DMS53 treated with DMSO at 0.1 percent for 48 hours (cell line): ENCODE measurements around the gene HYCC2.
"Not testable (repeated sequence)": the region's sequence is repeated elsewhere in the genome, so short reads cannot be mapped to it uniquely, and the experiment has no call there.

Experiments
- DNase-seq: peaks from one replicate; lab custom pipeline; 2025; ENCODE audit not compliant: unreplicated experiment; lab: John Stamatoyannopoulos, UW

Gene HYCC2

GRCh38 chr2:201072201-201072530, 695 bp upstream of the HYCC2 start:
- DNase-seq, result peak; percentile 83

- peak; percentile 9 for DNase-seq
Measured at GRCh38 chr2:201070948-201071478, 458 bp downstream of the HYCC2 start.

GRCh38 chr2:201064797-201065329, 6.6 kb downstream of the HYCC2 start:
- no peak for DNase-seq

- not testable (repeated sequence) for DNase-seq
Measured at GRCh38 chr2:201063516-201063915, 8.0 kb downstream of the HYCC2 start.

DNA sequence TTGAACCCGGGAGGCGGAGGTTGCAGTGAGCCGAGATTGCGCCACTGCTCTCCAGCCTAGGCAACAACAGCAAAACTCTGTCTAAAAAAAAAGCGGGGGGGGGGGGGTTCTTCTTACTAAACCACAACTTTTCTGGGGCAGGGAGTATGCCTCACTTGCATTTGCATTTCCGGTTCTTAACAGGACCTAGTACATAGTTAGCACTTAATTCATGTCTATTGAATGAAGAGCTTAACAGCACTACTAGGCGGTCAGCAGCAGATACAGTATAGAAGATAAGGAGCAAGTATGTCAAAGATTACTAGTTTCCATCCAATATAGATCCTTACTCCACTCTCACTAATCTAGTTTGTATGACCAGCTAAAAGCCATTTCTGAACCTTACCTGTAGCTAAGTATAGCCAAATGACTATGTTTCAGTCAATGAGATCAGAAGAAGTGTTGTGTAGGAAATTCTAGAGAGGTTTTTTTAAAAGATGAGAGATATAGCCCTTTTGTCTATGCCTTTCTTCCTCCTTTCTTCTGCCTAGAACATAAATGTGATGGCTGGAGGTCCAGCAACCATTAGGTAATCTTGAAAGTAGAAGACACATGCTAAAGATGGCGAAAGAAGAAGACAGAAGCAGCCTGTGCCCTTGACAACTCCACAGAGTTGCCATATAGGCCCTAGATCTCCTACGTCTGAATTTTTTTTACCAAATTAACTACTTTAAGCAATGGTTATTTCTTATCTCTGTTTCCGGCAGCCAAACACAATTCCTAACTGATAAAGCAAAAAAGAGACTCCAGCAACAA, 11.3 kb downstream of the HYCC2 start:
- DNase-seq, result no peak

GRCh38 chr2:201058914-201059313, 12.6 kb downstream of the HYCC2 start:
- DNase-seq, result no peak

DNA sequence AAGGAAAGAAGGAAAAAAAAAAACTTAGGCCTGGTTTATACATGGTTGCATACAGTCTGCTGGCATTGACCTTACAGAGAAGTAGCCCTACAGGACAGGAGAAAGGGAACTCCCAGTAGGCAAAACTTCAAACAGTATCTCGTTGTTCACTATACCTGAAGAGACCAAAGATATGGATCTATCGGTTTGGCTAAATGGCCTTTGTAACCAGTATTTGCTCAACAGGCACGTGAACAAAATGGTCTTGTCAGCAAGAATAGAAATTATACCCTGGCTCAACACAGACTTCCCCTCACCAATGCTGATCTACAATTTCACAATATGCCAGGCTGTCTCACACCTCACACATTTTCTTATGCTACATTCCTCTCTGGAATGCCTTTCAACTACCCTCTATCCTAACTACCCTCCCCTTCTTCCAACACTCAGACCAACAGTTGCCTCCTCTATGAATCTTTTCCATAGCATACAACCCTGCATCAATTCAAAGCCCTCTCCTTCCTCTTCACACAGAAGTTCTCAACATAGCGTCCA, 13.7 kb downstream of the HYCC2 start:
- DNase-seq, result no peak

DNA sequence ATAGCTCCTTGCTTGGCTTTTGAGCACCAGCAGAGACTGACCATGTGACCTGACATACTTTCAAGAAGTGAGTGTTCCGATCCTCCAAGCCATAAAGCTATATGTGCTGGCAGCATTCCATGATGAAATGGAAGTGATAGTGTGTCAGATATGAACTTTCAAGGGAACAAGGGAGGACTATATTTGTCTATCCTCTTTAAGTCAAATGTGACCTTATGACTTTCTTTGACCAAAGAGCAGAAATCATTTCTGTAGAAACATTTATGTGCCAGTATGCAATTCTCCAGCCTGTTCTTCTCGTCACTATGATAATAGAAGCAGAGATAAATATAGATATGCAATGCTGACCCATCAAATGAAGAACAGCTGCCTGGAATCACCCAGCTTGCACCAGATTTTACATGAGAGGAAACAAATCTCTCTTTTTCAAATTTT, 14.4 kb downstream of the HYCC2 start:
- no peak for DNase-seq

DNA sequence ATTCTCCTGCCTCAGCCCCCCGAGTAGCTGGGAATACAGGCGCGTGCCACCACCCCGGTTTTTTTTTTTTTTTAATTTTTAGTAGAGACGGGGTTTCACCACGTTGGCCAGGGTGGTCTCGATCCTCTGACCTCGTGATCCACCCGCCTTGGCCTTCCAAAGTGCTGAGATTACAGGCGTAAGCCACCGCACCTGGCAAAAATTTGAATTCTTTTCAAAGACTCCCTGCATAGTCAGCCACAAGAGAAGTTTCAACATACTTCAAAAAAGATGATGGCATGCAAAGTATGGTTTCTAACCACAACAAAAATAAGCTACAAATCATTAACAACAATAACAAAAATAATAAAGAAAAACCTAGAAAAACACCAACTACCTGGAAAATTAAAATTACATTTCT, 22.0 kb downstream of the HYCC2 start:
- DNase-seq, result no peak

DNA sequence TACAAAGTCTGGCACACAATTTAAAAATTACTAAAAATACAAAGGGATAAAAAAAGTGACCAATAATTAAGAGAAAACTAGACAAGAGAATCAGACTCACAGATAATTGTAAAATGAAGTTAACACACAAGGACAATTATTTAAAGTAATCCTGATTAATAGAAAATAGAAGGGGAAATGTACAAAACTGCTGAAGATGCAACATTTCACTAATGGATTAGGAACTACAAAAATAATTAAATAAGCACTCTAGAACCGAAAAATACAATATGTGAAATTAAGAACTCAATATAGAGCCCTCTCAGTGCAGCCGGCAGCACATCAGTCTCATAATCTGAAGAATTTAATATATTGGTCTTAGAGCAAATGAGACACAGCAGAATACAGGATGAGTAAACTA, 24.6 kb downstream of the HYCC2 start:
- no peak for DNase-seq

DNA sequence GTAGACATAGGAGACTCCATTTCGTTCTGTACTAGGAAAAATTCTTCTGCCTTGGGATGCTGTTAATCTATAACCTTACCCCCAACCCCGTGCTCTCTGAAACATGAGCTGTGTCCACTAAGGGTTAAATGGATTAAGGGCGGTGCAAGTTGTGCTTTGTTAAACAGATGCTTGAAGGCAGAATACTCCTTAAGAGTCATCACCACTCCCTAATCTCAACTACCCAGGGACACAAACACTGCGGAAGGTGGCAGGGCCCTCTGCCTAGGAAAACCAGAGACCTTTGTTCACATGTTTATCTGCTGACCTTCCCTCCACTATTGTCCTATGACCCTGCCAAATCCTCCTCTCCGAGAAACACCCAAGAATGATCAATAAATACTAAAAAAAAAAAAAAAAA, 28.4 kb downstream of the HYCC2 start:
- DNase-seq, result not testable (repeated sequence)

GRCh38 chr2:201042451-201042850, 29.0 kb downstream of the HYCC2 start:
- DNase-seq, result not testable (repeated sequence)

DNA sequence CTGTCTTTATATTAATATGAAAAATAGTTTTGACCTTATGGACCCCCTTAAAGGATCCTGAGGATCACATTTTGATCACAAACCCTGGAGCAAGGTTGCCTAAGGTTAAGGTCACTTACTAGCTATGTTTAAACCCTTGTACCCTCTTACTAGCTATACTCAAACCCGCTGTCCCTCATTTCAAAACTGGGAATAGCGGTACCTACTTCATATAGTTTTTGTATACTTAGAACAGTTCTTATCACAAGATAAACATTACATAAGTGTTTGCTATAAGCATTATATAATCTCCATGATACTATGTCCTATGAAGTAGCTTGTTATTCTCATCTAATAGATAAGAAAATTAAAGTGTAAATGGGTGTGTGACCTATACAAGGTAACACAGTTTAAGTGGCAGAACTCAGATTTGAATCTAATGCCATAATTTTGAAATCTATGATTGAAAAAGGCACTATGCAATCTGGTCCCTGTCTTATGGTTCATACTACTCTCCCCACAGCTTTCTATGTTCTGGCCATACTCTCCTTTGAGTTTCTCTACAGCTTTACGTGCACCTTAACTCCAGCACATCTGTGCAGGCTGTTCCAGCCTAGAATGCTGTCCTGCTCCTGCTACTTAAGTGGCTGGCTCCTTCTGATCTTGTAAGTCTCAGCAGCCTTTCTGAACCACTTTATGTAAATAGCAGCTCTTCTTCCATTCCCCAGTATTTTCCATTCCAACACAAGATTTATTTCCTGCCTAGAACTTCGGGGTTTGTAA, 30.4 kb downstream of the HYCC2 start:
- DNase-seq, result no peak

- no peak for DNase-seq
Measured at GRCh38 chr2:201038855-201039254, 32.6 kb downstream of the HYCC2 start.

GRCh38 chr2:201038361-201038760, 33.1 kb downstream of the HYCC2 start:
- not testable (repeated sequence) for DNase-seq

DNA sequence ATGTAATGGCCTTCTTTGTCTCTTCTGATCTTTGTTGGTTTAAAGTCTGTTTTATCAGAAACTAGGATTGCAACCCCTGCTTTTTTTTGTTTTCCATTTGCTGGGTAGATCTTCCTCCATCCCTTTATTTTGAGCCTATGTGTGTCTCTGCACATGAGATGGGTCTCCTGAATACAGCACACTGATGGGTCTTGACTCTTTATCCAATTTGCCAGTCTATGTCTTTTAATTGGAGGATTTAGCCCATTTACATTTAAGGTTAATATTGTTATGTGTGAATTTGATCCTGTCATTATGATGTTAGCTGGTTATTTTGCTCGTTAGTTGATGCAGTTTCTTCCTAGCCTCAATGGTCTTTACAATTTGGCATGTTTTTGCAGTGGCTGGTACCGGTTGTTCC, 37.1 kb downstream of the HYCC2 start:
- DNase-seq, result not testable (repeated sequence)

DNA sequence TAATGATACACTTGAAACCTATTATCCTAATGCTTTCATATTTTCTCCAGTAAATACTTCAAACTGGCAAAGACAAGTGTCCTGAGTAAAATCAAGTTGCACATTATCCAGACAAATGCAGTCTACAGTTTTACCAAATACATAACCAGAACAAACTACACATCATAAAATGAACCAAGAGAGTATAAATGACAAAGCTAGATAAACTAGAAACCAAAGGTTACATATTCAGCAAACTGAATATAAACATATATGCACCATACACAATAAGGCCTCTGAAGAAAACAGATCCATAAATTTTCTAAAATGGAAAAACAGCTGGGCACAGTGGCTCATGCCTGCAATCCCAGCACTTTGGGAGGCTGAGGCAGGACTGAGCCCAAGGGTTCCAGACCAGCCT, 47.0 kb downstream of the HYCC2 start:
- DNase-seq, result no peak

GRCh38 chr2:201021914-201022313, 49.6 kb downstream of the HYCC2 start:
- DNase-seq, result no peak
